GM19455 (cell line): ENCODE results near the gene D2HGDH.
"Not testable (repeated sequence)": the region's sequence is repeated elsewhere in the genome, so short reads cannot be mapped to it uniquely, and the experiment has no call there.

ENCODE experiments used
- ATAC-seq: cut with Tn5 transposase; IDR thresholded peaks from one replicate; pipeline ENCODE4 v1.9.1; 2021; ENCODE audit not compliant: unreplicated experiment

The D2HGDH gene

GRCh38 chr2:241748468-241749256 lies 14.2 kb downstream of the D2HGDH start:
- no peak for ATAC-seq

- no peak for ATAC-seq
Observed at GRCh38 chr2:241750076-241750840, 15.8 kb downstream of the D2HGDH start.

GRCh38 chr2:241751152-241751551 lies 16.7 kb downstream of the D2HGDH start:
- no peak for ATAC-seq

- no peak for ATAC-seq
Observed at GRCh38 chr2:241751776-241752175, 17.3 kb downstream of the D2HGDH start.

GRCh38 chr2:241752253-241752652 lies 17.8 kb downstream of the D2HGDH start:
- ATAC-seq, result no peak

GRCh38 chr2:241752689-241753276 lies 18.4 kb downstream of the D2HGDH start:
- no peak for ATAC-seq

- ATAC-seq, result no peak
Observed at GRCh38 chr2:241753493-241753892, 19.1 kb downstream of the D2HGDH start.

GRCh38 chr2:241754042-241754441 lies 19.6 kb downstream of the D2HGDH start:
- ATAC-seq, result no peak

- no peak for ATAC-seq
Observed at GRCh38 chr2:241755166-241755565, 20.7 kb downstream of the D2HGDH start.

- no peak for ATAC-seq
Observed at GRCh38 chr2:241755777-241756176, 21.3 kb downstream of the D2HGDH start.

GRCh38 chr2:241759067-241759807 lies 24.8 kb downstream of the D2HGDH start:
- no peak for ATAC-seq

- not testable (repeated sequence) for ATAC-seq
Observed at GRCh38 chr2:241759893-241760292, 25.5 kb downstream of the D2HGDH start.

- no peak for ATAC-seq
Observed at GRCh38 chr2:241760301-241760771, 25.9 kb downstream of the D2HGDH start.

- no peak for ATAC-seq
Observed at GRCh38 chr2:241762321-241762932, 28.0 kb downstream of the D2HGDH start.

GRCh38 chr2:241762933-241763369 lies 28.5 kb downstream of the D2HGDH start:
- no peak for ATAC-seq

GRCh38 chr2:241763551-241764274 lies 29.3 kb downstream of the D2HGDH start:
- ATAC-seq, result no peak

- ATAC-seq, result no peak
Observed at GRCh38 chr2:241764275-241765241, 30.1 kb downstream of the D2HGDH start.

- ATAC-seq, result no peak
Observed at GRCh38 chr2:241767464-241768250, 33.2 kb downstream of the D2HGDH start.
